Measurements from ENCODE around the gene ANLN.

The ANLN gene, protein sequence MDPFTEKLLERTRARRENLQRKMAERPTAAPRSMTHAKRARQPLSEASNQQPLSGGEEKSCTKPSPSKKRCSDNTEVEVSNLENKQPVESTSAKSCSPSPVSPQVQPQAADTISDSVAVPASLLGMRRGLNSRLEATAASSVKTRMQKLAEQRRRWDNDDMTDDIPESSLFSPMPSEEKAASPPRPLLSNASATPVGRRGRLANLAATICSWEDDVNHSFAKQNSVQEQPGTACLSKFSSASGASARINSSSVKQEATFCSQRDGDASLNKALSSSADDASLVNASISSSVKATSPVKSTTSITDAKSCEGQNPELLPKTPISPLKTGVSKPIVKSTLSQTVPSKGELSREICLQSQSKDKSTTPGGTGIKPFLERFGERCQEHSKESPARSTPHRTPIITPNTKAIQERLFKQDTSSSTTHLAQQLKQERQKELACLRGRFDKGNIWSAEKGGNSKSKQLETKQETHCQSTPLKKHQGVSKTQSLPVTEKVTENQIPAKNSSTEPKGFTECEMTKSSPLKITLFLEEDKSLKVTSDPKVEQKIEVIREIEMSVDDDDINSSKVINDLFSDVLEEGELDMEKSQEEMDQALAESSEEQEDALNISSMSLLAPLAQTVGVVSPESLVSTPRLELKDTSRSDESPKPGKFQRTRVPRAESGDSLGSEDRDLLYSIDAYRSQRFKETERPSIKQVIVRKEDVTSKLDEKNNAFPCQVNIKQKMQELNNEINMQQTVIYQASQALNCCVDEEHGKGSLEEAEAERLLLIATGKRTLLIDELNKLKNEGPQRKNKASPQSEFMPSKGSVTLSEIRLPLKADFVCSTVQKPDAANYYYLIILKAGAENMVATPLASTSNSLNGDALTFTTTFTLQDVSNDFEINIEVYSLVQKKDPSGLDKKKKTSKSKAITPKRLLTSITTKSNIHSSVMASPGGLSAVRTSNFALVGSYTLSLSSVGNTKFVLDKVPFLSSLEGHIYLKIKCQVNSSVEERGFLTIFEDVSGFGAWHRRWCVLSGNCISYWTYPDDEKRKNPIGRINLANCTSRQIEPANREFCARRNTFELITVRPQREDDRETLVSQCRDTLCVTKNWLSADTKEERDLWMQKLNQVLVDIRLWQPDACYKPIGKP

GRCh38 chr7:36389371-36390198 is at the start of gene ANLN:
Gene ANLN (plus strand): TSS chr7:36389862. CDS start chr7:36390027, 165 bp downstream.
- TF ChIP-seq MYC (IDR thresholded peaks at IDR 0.05; ENCODE audit: low read depth, low read length) (peak; percentile 53), POLR2A (IDR thresholded peaks at IDR 0.05; ENCODE audit: extremely low read depth, insufficient read length) (peak; percentile 92)
- TF ChIP-seq, protein P1, sequence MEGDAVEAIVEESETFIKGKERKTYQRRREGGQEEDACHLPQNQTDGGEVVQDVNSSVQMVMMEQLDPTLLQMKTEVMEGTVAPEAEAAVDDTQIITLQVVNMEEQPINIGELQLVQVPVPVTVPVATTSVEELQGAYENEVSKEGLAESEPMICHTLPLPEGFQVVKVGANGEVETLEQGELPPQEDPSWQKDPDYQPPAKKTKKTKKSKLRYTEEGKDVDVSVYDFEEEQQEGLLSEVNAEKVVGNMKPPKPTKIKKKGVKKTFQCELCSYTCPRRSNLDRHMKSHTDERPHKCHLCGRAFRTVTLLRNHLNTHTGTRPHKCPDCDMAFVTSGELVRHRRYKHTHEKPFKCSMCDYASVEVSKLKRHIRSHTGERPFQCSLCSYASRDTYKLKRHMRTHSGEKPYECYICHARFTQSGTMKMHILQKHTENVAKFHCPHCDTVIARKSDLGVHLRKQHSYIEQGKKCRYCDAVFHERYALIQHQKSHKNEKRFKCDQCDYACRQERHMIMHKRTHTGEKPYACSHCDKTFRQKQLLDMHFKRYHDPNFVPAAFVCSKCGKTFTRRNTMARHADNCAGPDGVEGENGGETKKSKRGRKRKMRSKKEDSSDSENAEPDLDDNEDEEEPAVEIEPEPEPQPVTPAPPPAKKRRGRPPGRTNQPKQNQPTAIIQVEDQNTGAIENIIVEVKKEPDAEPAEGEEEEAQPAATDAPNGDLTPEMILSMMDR (IDR thresholded peaks at IDR 0.05; ENCODE audit: low read depth, low read length): no peak
- TF ChIP-seq, protein P2, sequence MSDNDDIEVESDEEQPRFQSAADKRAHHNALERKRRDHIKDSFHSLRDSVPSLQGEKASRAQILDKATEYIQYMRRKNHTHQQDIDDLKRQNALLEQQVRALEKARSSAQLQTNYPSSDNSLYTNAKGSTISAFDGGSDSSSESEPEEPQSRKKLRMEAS (IDR thresholded peaks at IDR 0.05; ENCODE audit: low read depth, low read length): peak; percentile 96
- DNase-seq (ENCODE audit: low read depth): peak; percentile 99
- peak within 1 kb of the TSS; percentile 93 for H3K4me3 ChIP-seq (ENCODE audit: low read depth, low read length)

GRCh38 chr7:36343548-36343947 is 46.1 kb upstream of the ANLN start:
- TF ChIP-seq, protein P2 (IDR thresholded peaks at IDR 0.05; ENCODE audit: low read depth, low read length): no peak
- TF ChIP-seq, protein P1 (IDR thresholded peaks at IDR 0.05; ENCODE audit: low read depth, low read length): no peak
- TF ChIP-seq MYC (IDR thresholded peaks at IDR 0.05; ENCODE audit: low read depth, low read length): no peak
- TF ChIP-seq POLR2A (IDR thresholded peaks at IDR 0.05; ENCODE audit: extremely low read depth, insufficient read length): no peak
- H3K4me3 ChIP-seq (ENCODE audit: low read depth, low read length): no peak overlapping the region
- DNase-seq (ENCODE audit: low read depth): no peak

DNA sequence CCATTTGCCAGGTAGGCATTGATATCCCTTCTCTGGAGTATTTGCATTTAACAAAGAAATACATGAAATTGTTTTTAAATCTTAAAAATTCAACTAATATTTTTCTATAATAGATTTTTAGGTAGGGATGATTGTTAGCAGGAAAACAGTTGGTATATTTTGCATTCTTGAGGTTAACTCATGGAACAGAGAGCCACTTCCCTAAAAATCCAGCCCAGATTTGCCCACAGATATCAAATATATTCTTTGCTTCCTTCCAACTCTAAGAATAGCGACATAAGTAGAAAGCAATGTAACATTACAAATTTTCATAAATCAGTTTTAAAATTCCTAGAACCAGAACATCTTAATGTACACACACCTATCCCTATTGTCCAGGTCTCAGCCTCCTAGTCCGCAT is 45.0 kb upstream of the ANLN start:
- H3K4me3 ChIP-seq (ENCODE audit: low read depth, low read length): no peak overlapping the region
- DNase-seq (ENCODE audit: low read depth): no peak
- TF ChIP-seq, protein P2 (IDR thresholded peaks at IDR 0.05; ENCODE audit: low read depth, low read length): no peak

DNA sequence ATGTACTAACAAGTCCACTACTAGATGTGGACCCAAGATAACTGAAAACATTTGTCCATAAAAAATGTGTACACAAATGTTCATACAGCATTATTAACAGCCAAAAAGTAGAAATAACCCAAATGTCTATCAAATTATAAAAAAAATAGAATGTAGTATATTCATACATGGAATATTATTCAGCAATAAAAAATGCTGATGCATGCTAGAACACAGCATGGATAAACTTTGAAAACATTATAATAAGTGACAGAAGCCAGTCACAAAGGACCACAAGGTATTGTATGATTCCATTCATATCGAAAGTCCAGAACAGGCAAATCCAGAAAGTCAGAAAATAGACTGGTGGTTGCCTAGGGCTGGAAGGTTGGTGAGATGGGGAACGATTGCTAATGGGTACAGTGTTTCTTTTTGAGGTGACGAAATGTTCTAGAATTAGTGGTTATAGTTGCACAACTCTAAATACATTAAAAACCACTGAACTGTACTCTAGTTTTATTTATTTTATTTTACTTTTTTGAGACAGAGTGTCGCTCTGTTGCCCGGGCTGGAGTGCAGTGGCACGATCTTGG is 43.3 kb upstream of the ANLN start:
- TF ChIP-seq MYC (IDR thresholded peaks at IDR 0.05; ENCODE audit: low read depth, low read length) (no peak), POLR2A (IDR thresholded peaks at IDR 0.05; ENCODE audit: extremely low read depth, insufficient read length) (no peak)
- TF ChIP-seq, protein P2 (IDR thresholded peaks at IDR 0.05; ENCODE audit: low read depth, low read length): no peak
- TF ChIP-seq, protein P1 (IDR thresholded peaks at IDR 0.05; ENCODE audit: low read depth, low read length): no peak

DNA sequence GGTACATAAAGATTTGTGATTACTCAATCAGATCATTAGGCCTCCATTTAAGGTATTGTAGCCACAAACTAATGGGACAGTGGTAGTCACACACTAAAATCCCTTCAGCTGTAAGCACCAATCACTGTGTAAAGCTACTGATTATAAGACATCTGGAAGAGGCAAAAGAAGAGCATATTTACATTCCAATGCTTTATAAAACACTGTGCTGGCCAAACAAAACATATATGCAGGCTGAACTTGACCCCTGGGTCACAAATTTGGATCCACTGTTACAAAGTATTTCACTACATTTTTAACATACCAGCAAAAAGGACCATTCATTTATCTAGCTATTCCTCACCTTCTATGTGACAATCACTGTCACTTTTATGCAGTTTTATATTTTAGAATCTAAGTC is 41.4 kb upstream of the ANLN start:
- no peak overlapping the region for H3K4me3 ChIP-seq (ENCODE audit: low read depth, low read length)
- TF ChIP-seq POLR2A (IDR thresholded peaks at IDR 0.05; ENCODE audit: extremely low read depth, insufficient read length) (no peak), MYC (IDR thresholded peaks at IDR 0.05; ENCODE audit: low read depth, low read length) (no peak)
- TF ChIP-seq, protein P2 (IDR thresholded peaks at IDR 0.05; ENCODE audit: low read depth, low read length): no peak
- TF ChIP-seq, protein P1 (IDR thresholded peaks at IDR 0.05; ENCODE audit: low read depth, low read length): no peak
- DNase-seq (ENCODE audit: low read depth): no peak

More for the DNA sequence above, 43.3 kb upstream of the ANLN start:
- DNase-seq (ENCODE audit: low read depth): peak; percentile 39
- H3K4me3 ChIP-seq (ENCODE audit: low read depth, low read length): no peak overlapping the region

Measured in NB4 (cell line).